ENCODE measurements around the gene SV2C. TPM values are rescaled to one million over a fixed set of nuclear protein-coding genes. Genes with fewer than 3 reads are reported as not detected.
"Not testable (repeated sequence)": the region's sequence is repeated elsewhere in the genome, so short reads cannot be mapped to it uniquely, and the experiment has no call there.

Gene SV2C
- polyA plus RNA-seq, 4 donors: 0.07 to 0.29 (median 0.18) TPM

DNA sequence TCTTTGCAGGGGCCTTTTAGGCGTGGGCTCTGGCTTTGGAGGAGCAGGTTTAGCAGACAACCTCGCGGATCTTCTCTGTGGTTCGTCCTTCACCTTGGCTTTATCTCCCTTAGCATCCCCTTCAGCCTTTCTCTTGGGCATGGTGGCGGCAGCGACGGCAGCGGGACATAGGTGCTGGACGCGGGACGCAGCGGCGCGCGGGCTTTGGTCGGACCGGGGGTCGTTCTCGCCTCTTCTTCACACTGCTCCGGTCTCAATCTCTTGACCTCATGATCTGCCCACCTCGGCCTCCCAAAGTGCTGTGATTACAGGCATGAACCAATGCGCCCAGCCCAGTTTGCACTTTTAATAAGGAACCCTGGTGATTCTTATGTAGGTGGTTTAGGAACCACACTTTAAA, 159.0 kb downstream of the SV2C start:
- not testable (repeated sequence) for DNase-seq (ENCODE audit: low read depth in 4 of 4, low spot score in 3 of 4)

DNA sequence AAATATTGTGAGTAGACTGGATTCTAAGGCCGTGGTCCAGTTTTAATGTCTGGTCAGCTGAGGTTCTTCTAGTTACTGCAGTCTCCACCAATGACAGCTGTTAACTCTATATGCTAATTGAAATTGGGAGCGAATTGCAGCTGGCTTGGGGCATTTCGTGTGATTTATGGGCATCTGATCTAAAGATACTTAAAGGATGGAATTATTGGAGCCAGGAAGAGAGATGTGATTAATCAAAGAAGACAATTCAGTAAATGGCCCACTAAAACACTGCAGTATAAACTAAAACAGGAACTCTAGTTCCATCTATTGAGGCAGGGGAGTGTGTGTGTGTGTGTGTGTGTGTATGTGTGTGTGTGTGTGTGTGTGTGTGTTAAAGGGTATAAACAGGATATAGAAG, 162.4 kb downstream of the SV2C start:
- no peak for DNase-seq (ENCODE audit: low read depth in 4 of 4, low spot score in 3 of 4)

DNA sequence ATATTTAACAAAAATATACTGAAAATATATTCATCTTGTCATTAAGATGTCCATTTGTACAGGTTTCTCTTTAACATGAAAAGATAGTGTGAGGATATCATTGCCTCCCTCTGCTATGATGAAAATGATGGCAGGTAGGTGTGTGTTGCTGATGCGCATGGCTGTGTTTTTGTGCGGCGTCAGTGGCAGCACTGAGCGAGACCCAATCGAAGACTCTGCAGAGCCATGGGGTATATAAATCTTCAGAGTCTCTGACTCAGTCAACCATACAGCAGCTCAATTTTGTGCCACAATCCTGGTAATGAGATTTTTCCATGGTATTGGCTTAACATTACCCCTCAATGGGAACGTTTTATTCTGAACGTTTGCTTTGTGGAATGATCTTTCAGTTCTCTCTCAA, 166.4 kb downstream of the SV2C start:
- no peak for DNase-seq (ENCODE audit: low read depth in 4 of 4, low spot score in 3 of 4)

DNA sequence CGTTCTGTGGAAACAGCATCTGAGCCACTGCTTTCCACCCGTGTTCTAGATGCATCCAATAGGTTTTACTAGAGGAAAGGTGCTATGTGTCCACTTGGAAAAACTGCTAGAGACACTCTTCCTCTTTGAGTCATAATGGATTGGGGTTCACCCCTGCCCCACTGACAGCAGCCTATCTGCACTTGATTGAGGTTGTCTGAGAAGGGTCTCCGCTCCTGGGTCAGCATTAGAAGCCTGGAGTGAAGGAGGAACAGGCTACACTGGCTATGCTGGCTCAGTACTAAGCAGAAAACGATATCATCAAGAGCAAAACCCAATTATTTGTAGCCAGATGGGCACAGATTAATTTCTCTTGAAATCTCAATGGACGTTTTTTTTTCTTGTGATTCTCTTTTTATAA, 167.3 kb downstream of the SV2C start:
- no peak for DNase-seq (ENCODE audit: low read depth in 4 of 4, low spot score in 3 of 4)

DNA sequence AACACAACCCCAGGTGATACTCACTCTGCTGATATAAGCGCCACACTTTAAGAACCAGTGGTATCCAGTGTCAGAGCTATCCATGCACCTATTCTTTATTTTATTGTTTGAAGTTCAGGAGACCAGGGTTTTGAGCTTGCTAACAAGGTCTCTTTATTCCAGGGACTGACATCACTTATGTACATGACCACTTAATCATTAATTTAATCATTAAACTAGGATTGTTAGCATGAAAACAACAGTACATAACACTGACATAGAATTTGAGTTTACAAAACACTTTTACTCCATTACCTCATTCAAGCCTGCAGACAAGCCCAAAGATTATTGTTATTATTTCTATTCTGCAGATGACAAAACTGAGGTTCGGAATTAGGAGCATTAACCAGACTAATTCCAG, 168.5 kb downstream of the SV2C start:
- no peak for DNase-seq (ENCODE audit: low read depth in 4 of 4, low spot score in 3 of 4)

DNA sequence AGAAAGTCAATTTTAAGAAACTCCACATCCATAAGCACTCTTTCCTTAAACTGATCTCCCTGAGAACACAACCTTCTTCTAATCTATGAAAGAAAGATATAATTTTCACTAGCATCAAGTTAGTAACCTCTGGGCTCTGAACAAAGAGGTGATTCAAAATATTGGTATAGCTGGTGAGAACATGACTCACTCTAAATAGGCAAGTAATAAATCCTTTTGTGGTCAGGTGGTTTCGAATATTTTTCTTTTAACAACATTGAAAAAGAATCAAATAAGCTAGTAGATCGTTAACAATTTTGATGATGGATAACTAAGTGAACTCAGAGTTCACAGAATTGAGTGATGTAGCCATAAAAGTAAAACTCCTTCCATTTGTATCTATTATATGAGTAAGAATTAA, 169.3 kb downstream of the SV2C start:
- DNase-seq (ENCODE audit: low read depth in 4 of 4, low spot score in 3 of 4): no peak

DNA sequence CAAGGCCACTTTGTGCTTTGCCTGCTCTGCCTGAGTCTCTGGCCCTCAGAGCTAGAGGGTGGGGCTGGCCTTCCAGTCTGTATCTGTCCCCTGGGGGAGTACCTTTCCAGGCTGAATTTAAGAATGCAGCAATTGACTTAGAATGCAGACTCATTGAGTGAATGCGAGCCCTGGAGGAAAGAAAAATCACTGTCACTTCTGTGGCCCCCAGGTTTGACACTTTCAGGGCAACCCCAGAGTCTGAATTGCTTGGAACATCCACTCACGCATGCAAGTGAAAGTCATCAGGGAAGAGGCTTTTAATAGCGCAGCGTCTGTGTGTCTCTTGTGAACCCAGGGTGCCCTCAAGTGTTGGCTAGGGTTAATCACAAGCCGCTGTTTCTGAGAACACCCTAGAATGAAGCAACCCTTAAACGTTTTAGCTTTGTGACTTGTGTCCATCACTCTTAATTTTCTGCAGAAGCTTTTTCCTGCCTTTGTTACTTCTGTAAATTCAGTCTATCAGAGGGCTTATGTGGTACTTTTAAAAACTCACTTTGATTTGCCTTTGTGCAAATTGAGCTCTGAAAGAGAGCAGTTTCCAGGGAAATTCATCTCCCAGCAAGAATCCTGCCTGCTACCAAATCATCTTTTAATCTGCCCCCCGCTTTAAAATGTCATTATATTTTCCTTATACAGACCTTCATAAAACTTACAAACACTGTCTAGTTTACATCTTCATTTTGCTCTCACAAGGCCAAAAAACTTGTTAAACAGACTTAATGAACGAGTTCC, 173.1 kb downstream of the SV2C start:
- DNase-seq (ENCODE audit: low read depth in 4 of 4, low spot score in 3 of 4): peak; percentile 39 to 56 (median 44)

DNA sequence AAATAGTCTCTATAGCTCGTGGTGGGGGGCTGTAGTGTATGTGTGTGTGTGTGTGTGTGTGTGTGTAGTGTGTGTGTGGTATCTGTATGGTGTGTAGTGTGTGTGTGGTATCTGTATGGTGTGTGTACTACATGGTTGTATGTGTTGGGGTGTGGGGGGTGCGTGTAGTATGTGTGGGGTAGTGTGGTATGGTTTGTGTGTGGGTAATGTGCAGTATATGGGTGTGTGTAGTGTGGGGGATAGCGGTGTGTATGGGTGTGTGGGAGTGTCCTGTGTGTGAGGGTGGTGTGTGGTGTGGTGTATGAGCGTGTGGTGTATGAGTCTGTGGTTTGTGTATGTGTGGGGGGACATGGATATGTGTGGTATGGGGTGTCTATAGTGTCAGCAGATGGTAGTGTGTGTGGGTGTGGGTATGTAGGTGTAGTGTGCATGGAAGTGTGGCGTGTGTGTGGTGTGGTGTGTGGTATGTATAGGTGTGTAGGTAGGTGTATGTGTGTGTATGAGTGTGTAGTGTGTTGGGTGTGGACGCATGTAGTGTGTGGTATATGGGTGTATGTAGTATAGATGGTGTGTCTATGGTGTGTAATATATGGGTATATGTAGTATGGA, 174.1 kb downstream of the SV2C start:
- no peak for DNase-seq (ENCODE audit: low read depth in 4 of 4, low spot score in 3 of 4)

DNA sequence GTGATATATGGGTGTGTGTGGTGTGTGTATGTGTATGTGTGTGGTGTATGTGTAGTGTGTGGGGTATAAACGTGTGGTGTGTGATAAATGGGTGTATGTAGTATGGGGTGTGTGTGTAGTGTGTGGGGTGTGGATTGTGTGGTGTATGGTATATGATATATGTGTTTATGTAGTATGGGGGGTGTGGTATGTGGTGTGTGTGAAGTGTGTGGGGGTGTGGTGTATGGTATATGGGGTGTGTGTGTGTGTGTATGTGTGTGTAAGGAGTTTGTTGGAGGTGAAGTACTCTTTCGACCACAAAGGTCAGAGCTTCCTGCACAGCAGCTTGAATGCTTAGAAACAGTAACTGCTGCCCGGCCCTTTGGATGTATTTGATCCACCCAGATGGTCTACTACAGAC, 174.7 kb downstream of the SV2C start:
- DNase-seq (ENCODE audit: low read depth in 4 of 4, low spot score in 3 of 4): no peak

DNA sequence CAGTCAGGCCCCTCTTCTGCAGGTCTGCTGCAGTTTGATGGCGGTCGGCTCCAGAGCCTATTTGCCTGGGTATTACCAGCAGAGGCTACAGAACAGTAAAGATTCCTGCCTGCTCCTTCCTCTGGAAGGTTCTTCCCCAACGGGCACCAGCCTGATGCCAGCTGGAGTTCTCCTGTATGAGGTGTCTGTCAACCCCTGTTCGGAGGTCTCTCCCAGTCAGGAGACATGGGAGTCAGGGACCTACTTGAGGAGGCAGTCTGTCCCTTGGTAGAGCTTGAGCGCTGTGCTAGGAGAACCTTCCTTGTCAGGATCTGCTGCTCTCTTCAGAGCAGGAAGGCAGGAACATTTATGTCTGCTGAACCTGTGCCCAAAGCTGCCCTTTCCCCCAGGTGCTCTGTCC, 181.5 kb downstream of the SV2C start:
- DNase-seq (ENCODE audit: low read depth in 4 of 4, low spot score in 3 of 4): no peak

DNA sequence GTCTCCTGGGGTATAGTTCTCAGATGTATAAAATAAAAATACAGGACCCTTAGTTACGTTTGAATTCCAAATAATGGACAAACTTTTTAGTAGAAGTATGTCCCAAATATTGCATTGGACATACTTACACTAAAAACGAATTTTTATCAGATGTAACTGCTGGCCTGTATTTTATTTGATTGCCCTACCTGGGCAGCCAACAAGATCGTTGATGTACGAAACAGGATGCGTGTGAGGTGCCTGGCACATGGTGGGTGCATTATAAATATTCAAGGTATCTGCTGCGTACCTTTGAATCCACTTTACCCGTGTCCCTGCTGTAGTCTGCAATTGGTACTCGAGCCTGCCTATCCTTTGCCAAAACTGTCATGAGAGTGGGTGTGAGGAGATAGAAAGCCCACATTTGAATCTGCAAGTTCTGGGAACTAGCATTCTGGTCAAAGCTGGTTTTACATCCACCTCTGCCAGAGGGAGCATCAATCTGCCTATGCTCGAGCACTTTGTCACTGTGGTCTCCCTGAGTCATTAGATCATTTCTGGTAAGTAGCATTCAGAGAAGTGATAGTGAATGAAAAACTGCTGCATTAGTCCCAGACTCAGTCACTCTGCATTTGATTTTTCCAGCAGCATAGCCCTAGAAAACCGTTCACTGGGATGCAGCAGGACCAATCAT, 186.2 kb downstream of the SV2C start:
- DNase-seq (ENCODE audit: low read depth in 4 of 4, low spot score in 3 of 4): no peak

DNA sequence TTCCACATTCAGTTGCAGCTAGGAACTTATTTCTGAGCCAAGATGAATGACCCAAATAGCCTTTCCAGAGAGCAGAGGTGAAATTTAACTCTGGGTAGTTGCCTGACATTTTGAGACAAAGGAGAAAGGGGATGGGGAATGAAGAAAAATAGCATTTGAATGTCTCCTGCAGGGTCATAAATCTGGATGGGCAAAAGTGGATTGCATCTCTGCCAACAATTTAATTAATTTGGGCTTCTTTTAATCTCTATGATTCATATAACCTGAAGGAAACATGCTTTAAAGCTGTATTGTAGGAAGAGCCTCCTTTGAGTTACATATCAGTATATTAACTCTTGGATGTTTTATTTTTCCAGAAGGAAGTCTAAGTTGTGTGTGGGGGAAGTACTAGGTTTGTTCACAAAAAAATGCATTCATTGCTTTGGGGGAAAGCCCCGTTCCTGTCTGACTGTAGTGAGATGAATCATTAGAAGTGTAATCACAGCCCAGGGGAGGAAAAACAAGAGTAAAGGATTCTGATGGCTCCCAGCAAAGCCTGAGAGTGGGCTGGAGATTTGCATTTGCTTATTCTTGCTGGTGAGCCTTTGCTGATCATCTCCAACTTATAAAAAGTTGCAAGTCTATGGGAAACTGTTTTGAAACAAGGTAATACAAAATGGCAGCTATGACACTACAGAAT, 186.9 kb downstream of the SV2C start:
- no peak for DNase-seq (ENCODE audit: low read depth in 4 of 4, low spot score in 3 of 4)

DNA sequence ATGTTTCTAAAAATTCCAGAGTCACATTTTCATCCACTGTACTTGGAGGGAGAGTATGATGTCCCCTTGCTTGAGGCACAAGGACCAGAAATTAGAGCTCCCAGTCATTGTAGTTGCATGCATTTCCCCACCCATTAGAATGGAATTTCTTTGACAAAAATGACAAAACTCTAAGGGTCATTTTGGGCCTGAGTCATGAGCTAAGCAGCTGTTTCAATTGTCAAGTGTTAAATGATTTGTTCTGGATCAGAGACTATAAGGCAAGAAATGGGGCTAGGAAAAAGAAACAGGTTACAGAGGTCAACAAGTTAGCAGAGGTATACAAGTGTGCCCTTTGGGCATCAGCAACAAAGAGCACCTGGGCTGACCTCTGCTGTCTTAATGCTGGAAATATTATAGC, 188.7 kb downstream of the SV2C start:
- no peak for DNase-seq (ENCODE audit: low read depth in 4 of 4, low spot score in 3 of 4)

DNA sequence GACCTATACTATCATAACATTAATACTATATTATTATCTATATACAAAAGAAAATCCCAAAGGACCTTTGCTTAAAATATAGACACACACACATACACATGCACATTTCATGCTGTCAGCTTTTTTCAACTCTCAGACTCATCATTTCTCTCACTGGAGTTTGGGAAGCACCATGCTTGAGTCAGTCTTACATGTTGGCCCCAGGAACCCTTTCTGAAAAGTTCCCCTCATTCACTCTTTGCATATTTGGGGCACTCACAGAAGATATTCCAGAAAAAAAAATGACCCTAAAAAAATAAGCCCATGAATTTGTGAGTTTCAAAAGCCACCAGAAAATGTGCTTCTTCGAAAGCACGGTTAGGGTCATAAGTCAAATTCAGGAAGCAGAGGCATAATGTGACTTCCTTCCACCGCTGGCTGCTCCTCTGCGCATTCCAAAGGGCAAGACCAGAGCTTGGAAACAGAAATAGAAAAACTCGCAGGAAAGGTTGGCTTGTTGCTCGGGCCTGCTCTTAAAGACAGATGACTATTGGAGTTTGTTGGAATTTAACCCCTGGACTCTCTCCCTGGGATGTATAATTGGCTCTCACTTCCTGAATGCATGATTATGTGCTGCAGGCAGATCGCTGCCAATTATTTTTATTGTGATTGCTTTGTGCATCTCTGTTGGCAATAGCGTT, 190.2 kb downstream of the SV2C start:
- no peak for DNase-seq (ENCODE audit: low read depth in 4 of 4, low spot score in 3 of 4)

DNA sequence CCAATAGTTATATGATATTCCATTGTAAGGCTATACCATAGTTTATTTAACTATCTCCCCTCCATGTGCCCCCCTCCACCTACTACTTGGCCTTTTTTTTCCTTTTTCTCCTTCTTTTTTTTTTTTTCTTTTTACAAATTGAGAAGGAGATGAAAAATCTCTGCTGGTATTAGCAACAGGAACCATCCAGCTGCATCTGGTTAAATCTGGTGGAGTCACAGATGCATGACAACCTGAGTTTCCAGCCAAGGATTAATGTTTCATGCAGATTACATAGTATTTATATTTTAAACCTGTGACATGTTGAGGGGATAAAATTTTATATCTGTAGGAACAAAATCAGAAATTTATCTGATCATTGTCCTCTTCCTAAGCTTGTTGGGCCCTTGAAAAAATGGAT, 191.4 kb downstream of the SV2C start:
- DNase-seq (ENCODE audit: low read depth in 4 of 4, low spot score in 3 of 4): no peak

DNA sequence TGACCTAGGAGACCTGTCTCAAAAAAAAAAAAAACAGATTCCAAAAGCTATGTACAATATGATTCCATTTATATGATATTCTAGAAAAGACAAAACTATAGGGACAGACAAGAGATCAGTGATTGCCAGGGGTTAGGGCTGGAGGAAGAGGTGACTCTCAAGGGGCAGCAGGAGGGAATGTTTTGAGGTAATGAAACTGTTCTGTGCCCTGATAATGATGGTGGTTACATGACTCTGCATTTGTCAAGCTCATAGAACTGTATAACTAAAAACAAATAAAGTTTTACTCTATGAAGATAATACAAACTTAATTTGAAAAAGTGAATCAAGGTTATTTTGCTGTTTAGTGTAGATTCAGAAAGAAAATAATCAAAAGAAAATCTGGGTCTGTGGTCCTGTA, 194.6 kb downstream of the SV2C start:
- DNase-seq (ENCODE audit: low read depth in 4 of 4, low spot score in 3 of 4): no peak

DNA sequence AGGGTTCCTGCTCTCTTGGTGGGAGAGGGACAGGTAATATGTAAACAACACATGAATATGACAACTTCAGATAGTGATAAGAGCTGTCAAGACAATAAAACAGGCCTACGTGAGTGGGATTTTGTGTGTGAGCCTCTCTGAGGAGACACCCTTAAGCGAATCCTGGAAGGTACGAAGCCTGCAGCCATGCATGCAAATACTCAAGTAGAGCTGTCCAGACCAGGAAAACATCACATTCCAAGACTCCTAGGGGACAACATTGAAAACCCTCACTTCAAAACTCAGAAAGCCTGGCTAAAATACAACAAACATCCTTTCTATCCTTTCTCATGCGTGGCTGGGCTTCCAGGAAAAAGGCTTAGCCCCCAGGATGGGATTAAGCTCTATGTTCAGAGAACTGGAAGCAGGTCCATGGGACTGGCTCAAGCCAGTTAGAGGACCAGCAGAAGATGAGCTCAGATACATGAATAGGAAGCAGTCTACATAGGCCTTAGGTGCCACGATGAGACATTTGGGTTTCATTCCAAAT, 195.1 kb downstream of the SV2C start:
- no peak for DNase-seq (ENCODE audit: low read depth in 4 of 4, low spot score in 3 of 4)

DNA sequence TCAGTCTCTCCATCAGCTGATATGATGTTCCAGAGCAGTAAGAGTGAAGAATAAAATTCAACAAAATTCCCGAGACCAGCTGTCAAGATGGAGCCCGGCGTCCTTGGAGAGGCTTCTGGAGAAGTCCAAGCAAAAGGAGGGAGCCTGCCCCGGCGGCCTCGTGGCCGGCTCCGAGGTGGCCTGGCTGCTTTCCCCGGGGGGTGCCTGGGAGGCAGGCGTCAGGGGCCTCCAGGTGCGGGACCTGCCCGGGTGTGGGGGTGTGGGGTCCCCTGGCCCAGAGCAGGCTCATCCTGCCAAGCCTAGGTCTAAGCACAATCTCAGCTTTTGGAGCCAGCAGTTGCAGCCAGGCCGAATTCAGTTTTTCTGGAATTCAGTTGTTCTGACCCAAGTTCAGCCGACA, 197.3 kb downstream of the SV2C start:
- no peak for DNase-seq (ENCODE audit: low read depth in 4 of 4, low spot score in 3 of 4)

DNA sequence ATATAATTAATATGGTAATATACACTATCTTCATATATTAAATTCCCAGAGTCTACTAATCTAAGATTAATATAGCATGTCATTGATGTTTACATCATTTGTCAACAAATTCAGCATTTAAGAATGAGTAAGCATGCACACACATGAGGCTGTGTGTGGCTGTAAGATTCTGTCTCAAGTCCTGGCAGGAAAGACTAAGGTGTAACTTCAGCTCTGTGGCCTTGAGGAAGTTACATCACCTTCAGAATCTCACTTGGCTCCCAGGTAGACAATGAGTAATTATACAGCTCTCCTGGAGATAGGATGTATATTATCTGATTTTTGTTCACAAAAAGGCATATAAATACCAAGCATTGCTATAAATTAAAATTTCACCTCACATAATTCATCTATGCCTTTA, 200.5 kb downstream of the SV2C start:
- DNase-seq (ENCODE audit: low read depth in 4 of 4, low spot score in 3 of 4): no peak

DNA sequence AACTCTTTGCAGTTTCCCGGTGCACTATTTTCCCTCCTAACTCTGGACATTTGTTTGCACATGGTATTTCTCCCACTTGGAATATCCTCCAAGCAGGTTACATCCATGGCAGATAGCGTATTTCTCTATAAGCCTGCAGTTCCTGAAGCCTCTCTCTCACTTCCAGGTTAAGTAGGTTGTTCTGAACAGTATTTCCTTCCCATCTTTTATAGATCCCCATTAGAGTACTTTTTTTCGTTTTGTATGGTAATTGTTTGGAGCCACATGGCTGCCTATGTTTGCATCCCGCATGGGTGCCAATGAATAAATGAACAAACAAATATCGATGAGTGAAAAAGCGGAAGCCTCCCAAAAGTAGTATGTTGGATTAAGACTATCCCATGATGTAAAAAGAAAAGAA, 206.5 kb downstream of the SV2C start:
- no peak for DNase-seq (ENCODE audit: low read depth in 4 of 4, low spot score in 3 of 4)

DNA sequence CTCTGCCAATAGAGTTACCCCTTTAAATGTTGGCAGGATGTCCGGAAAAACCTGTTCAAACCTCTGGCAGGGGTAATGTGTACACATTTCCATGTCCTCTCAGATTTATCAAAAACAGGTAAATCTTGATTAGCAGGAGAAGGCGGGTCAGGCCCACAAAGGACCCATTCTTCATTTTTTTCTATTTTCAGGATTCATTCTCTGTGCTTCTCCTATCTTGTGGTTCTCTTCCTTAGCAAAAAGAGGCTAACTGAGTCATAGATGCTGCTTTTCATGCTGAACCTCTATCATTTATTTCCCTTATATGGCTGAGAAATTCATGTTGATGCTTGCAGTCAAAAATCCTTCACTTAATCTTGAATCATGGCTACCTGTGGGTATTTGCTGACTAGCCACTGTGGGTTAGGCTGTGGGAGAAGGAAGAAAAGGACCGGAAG, 207.2 kb downstream of the SV2C start:
- no peak for DNase-seq (ENCODE audit: low read depth in 4 of 4, low spot score in 3 of 4)

All from left renal pelvis (tissue), 4 donors.